ENCODE data around the gene ONECUT3. TPM values are rescaled to one million over a fixed set of nuclear protein-coding genes. Genes with fewer than 3 reads are reported as not detected.
A peak's percentile ranks its signal among the peaks of the same experiment; 100 is the strongest.

Gene ONECUT3
- total and polyA plus RNA-seq, 8 donors = 0.13 TPM; not detected in 7

DNA sequence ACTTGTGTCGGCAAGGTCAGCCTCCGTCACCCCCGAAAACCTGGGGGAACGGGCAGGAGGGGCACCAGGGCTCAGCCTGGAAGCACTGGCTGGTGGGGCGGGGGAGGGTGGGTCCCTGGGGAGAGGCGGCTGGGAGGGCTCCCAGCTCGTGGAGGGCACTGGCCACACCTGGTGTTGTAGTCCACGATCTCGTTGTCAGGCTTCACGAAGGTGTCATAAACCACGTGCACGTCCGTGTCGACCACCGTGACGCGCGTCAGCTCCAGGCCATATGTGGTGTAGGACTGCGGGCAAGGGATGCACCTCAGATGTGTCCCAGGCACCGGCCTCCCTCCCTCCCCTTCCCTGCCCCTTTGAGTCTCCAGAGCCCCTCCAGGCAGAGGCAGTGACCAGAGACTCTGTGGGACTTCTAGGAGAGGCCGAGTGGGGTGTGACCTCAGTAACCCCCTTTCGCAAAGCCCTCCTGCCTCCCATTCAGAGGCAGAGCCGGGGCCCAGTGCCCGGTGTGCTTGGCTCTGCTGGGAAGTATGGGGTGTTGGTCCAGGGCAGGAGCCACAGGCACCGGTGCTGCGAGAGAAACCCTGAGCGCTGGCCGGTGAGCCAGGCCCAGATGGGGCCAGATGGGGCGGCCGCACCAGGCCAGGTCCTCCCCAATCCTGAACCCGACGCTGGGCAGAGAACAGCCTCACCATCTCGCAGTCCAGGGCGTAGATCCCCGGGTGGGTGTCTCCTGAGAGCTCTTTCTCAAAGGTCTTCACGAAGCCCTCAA, 63.4 kb downstream of the ONECUT3 start:
- intact Hi-C loops (cut with DNase I) = no loop called here
- H3K36me3 ChIP-seq = peaks cover 6 to 49% (median 20%) of the 10 kb centered on the region in 3 donors
- no peak for FAIRE-seq
- no peak for ATAC-seq
- no peak overlapping the region for H3K27ac ChIP-seq
- no peak overlapping the region for H3K4me3 ChIP-seq
- DNase-seq = peak in 1 of 6 donors; percentile 66
- H3K9me3 ChIP-seq = no peaks in the 10 kb centered on the region
- 93 to 95% methylated on average over 36 of the region's 36 CpGs for WGBS, 2 donors
- TF ChIP-seq, protein P1, sequence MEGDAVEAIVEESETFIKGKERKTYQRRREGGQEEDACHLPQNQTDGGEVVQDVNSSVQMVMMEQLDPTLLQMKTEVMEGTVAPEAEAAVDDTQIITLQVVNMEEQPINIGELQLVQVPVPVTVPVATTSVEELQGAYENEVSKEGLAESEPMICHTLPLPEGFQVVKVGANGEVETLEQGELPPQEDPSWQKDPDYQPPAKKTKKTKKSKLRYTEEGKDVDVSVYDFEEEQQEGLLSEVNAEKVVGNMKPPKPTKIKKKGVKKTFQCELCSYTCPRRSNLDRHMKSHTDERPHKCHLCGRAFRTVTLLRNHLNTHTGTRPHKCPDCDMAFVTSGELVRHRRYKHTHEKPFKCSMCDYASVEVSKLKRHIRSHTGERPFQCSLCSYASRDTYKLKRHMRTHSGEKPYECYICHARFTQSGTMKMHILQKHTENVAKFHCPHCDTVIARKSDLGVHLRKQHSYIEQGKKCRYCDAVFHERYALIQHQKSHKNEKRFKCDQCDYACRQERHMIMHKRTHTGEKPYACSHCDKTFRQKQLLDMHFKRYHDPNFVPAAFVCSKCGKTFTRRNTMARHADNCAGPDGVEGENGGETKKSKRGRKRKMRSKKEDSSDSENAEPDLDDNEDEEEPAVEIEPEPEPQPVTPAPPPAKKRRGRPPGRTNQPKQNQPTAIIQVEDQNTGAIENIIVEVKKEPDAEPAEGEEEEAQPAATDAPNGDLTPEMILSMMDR (IDR thresholded peaks at IDR 0.05) = no peak
- H3K4me1 ChIP-seq = peaks cover 0 to 3% (median 0%) of the 10 kb centered on the region in 3 donors
- H3K27me3 ChIP-seq = no peaks in the 10 kb centered on the region

DNA sequence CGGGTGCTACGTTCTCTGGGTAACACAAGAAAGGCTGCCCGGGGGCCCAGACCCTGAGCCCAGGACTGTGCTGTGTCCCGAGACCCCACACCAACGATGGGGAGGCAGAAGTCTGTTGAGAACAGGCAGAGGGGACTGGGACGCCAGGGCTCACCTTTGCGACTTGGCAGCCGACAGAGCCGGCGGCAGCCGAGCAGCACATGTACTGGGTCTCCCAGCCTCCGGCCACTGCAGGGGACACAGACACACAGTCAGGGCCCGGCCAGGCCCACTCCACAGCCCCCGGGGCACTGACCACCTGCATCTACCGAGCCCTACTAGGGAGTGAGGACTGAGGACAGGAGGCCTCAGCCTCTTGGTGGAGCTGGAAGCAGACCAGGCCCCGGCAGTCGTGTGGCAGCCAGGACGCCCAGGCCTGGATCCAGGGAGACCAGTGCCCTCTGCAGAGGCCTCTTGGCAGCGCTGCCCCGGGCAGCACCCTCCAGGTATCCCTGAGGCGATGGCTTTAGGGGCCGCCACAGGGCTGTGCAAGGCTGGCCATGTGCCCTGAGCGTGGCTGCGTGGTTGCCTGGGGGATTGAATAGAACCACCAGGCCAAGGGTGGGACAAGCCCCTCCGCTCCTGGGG, 64.4 kb downstream of the ONECUT3 start:
- FAIRE-seq (no peak), ATAC-seq (no peak), DNase-seq (peak in 2 of 6 donors; percentile 40 to 72)
- TF ChIP-seq, protein P1 (IDR thresholded peaks at IDR 0.05) = no peak
- intact Hi-C loops (cut with DNase I) = no loop called here
- peaks cover 6 to 49% (median 20%) of the 10 kb centered on the region in 3 donors for H3K36me3 ChIP-seq
- WGBS, 2 donors = 89 to 92% methylated on average over 25 of the region's 25 CpGs
- H3K9me3 ChIP-seq = no peaks in the 10 kb centered on the region
- H3K27ac ChIP-seq = no peak overlapping the region
- no peak overlapping the region for H3K4me3 ChIP-seq
- H3K27me3 ChIP-seq = no peaks in the 10 kb centered on the region
- no peaks in the 10 kb centered on the region for H3K4me1 ChIP-seq

DNA sequence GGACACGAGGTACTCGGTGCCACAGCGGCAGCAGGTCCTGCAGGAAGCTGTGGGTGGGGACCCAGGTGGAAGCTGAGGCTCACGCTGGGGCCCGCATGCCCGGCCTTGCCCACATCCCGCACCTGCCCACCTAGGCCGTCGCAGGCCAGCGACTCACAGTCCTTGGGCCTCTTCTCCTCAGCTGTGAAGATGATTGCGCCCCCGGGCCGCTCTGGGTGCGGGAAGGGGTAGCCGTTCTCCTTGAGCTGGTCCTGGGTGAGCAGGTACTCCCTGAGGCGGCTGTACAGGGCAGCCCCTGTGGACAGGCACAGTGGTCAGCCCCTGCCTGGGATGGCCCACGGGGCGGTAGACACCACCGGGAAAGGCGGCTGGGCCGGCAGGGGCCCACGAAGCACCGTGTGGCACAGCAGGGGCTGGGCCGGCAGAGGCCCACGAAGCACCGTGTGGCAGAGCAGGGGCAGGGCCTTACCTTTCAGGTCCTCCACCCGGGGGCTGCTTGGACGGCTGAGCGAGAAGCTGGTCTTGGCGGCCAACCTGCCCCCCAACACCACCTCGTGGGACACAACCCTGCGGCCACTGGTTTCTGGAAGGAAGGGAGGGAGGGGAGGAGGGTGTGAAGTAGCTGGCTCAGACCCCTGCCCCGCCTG, 65.4 kb downstream of the ONECUT3 start:
- TF ChIP-seq, protein P1 (IDR thresholded peaks at IDR 0.05) = no peak
- no peaks in the 10 kb centered on the region for H3K27me3 ChIP-seq
- H3K4me3 ChIP-seq = no peak overlapping the region
- whole genome bisulfite sequencing, 2 donors = 94% methylated on average over 29 to 33 of the region's 33 CpGs
- ATAC-seq (no peak), DNase-seq (peak in 1 of 6 donors; percentile 77), FAIRE-seq (no peak)
- no peak overlapping the region for H3K27ac ChIP-seq
- intact Hi-C loops (cut with DNase I) = no loop called here
- no peaks in the 10 kb centered on the region for H3K4me1 ChIP-seq
- H3K9me3 ChIP-seq = no peaks in the 10 kb centered on the region
- peaks cover 6 to 52% (median 20%) of the 10 kb centered on the region in 3 donors for H3K36me3 ChIP-seq

DNA sequence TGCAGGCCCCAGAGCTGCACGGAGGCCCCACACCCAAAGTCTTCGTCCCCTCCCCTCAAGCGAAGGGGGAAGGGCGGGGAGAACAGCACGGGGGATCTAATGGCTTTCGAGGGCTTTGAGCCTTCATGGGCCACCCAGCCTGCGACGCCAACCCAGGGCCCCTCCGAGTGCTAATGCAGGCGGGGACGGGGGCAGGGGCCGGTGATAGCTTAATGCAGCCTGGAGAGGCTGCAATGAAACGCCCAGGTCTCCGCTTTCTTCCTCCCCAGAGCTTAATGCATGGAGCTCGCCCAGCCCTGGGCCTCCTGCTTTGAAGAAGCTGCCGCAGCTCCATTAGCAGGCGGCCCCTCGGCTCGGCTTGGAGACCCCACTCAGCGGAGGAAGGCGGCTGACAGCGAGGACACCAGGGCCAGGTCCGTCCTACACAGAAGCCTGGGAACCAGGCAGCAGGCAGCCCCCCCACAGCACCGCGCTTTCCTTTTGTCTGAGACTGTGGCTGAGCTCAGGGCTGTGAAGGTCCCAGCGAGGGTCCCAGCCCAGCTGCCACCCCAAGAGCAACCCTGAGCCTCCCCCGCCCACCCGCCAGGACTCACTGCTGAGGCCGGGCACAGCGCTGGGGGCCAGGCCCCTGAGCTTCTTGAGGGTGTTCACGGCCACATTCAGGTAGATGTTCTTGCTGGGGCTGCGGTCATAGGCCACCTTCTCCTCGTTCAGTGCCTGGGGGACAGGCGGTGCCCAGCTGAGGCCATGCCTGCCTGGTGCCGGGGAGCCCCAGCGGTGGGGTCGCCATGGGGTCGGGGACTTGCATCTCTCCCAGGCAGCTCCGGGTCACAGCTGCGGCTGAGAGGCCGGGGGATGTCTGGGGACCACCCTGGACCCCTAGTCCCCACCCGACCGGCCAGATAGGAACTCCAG, 66.3 kb downstream of the ONECUT3 start:
- 90 to 95% methylated on average over 39 to 43 of the region's 43 CpGs for WGBS, 2 donors
- TF ChIP-seq, protein P1 (IDR thresholded peaks at IDR 0.05) = no peak
- H3K4me3 ChIP-seq = no peak overlapping the region
- H3K36me3 ChIP-seq = peaks cover 6 to 52% (median 20%) of the 10 kb centered on the region in 3 donors
- no peaks in the 10 kb centered on the region for H3K9me3 ChIP-seq
- H3K27ac ChIP-seq = no peak overlapping the region
- H3K27me3 ChIP-seq = no peaks in the 10 kb centered on the region
- intact Hi-C loops (cut with DNase I) = no loop called here
- FAIRE-seq (no peak), ATAC-seq (no peak), DNase-seq (peak in 1 of 6 donors; percentile 77)
- H3K4me1 ChIP-seq = no peaks in the 10 kb centered on the region

All from pancreas (tissue), 10 donors.